Epithelial cell of proximal tubule (primary cell): Measurements from ENCODE around the gene PPOX. TPM values are rescaled to one million over a fixed set of nuclear protein-coding genes. Genes with fewer than 3 reads are reported as not detected.

Experiments used
- DNase-seq: peaks from one replicate; pipeline ENCODE4 v3.0.0-alpha.2; 2011; ENCODE audit warnings: low read depth
- H3K4me3 ChIP-seq: 2 replicates; pipeline ENCODE4 v1.5.1; 2011; ENCODE audit warnings: low read depth, mild to moderate bottlenecking, low read length
- total RNA-seq: library from RNA; depleted of rRNA; stranded (reverse); fragments of >200 nt; gene quantifications from 2 replicates; pipeline ENCODE4 v1.2.3, GENCODE V29; 2015
- TF ChIP-seq, protein P1 (sequence below): conservative IDR thresholded peaks from 2 replicates; pipeline ENCODE4 v1.5.1; 2012; ENCODE audit warnings: low read depth, mild to moderate bottlenecking, low read length

The PPOX gene
- total RNA-seq, 1 donor from 2014 or later, result 22.0 TPM

- TF ChIP-seq, protein P1, sequence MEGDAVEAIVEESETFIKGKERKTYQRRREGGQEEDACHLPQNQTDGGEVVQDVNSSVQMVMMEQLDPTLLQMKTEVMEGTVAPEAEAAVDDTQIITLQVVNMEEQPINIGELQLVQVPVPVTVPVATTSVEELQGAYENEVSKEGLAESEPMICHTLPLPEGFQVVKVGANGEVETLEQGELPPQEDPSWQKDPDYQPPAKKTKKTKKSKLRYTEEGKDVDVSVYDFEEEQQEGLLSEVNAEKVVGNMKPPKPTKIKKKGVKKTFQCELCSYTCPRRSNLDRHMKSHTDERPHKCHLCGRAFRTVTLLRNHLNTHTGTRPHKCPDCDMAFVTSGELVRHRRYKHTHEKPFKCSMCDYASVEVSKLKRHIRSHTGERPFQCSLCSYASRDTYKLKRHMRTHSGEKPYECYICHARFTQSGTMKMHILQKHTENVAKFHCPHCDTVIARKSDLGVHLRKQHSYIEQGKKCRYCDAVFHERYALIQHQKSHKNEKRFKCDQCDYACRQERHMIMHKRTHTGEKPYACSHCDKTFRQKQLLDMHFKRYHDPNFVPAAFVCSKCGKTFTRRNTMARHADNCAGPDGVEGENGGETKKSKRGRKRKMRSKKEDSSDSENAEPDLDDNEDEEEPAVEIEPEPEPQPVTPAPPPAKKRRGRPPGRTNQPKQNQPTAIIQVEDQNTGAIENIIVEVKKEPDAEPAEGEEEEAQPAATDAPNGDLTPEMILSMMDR, result no peak
- no peak overlapping the region for H3K4me3 ChIP-seq
- no peak for DNase-seq
Measured at GRCh38 chr1:161127649-161128048, 38.6 kb upstream of the PPOX start.

GRCh38 chr1:161128591-161129420, 37.4 kb upstream of the PPOX start:
- TF ChIP-seq, protein P1, result no peak
- no peak overlapping the region for H3K4me3 ChIP-seq
- no peak for DNase-seq

GRCh38 chr1:161130266-161130665, 36.0 kb upstream of the PPOX start:
- no peak overlapping the region for H3K4me3 ChIP-seq
- DNase-seq, result no peak
- TF ChIP-seq, protein P1, result no peak

DNA sequence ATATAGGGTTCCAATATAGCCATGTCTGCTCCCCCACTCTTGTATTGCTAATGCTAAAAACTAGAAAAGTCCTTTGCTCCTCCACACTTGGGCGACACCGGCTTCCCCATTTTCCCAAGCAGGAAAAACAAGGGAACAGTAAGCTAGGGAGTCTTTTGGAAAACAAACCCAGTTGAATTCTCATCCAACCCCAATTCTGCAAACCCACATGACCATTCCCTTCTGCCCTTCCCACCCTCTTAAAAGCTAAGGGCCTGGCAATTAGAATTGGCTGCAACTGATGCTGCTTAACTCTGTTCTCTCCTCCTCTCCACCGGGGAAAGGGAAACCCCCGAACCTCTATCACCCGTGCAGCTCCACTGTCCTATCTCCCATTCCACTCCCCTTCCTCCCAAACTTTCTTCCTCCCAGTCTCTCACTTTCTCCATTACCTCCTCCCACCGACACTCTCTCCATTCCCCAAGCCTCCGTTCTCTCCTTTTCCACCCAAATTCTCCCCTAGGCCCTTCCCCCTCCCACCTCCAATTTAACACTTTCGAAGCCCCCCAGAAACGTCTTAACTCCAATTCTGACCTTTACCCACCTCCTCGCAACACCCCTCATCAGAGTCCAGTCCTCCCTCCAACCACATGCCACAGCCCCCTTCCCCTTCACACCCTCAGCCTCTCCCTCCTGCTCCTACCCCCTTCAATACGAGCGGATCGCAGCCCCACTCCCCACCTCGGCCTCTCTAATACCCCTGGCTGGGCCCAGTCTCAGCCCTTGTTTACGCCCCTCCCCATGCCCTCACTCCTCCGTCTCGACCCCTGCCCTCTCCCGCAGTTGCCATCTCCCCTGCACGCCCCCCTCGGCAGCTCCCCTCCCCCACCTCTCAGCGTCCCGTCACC, 34.5 kb upstream of the PPOX start:
- TF ChIP-seq, protein P1, result no peak
- DNase-seq, result no peak
- H3K4me3 ChIP-seq, result peak overlapping the region; percentile 95

DNA sequence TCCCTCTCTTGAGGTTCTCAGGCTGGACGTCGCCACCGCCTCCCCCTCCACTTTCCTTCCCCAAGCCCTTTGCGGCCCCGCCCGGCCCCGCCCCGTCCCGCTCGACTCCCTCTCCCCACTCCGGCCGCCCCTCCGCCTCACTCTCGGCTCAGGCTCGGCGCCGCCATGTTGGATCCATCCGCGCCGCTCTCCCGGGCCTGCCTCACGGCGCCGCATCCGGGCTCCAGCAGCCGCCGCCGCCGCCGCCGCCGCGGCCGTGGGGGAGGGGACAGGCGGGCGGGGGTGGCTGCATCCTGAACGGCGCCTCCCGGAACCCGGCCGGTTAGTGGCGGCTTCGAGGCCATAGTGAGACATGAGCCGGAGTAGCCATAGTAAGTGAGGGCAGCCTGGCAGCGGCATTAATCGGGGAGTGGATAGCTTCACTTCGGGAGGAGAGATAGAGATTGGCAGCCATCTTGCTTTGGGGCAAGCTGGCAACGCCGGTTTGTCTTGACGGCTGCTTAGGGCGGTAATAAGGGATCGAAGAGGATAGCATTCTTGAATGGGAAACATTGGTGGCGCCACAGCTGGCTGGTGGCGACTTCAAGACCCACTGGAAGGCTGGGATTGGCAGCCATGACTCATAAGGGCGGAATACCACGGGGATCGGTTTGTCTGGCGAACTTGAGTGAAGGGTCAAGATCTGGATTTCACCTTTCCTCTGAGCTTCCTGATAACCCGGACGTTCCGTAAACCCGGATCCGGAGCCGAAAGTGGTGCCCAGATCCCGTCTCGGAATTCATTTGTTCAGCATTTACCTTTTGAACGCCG, 33.6 kb upstream of the PPOX start, which contains the start of gene DEDD:
DEDD (minus strand) TSS at position 258 of the 810 bp plus-strand sequence. CDS start 8,205 bp downstream, outside the sequence.
- TF ChIP-seq, protein P1, result no peak
- peak within 1 kb of the TSS; percentile 95 for H3K4me3 ChIP-seq
- DNase-seq, result peak; percentile 84

- H3K4me3 ChIP-seq, result peak overlapping the region; percentile 95
- TF ChIP-seq, protein P1, result no peak
- no peak for DNase-seq
Measured at GRCh38 chr1:161133220-161133740, 32.9 kb upstream of the PPOX start.
